Stimulated activated naive CD8-positive, alpha-beta T cell treated with anti-CD3 and anti-CD28 coated beads, Interleukin-15, amount 100 ng/mL, for 72 hours (primary cell): ENCODE data around the gene SEC11C.
A peak's percentile ranks its signal among the peaks of the same experiment; 100 is the strongest.

ENCODE experiments used
- ATAC-seq: fragments of 150-1000 bp; cut with Tn5 transposase; 2 replicates; pipeline ENCODE4 v1.10.0; 2021; ENCODE audit warnings: mild to moderate bottlenecking, moderate library complexity
- DNase-seq, 2 donors: peaks; one replicate each; pipeline ENCODE4 v3.0.0; 2021 to 2022
- H3K27ac Mint-ChIP-seq, 2 donors: one replicate each; pipeline ENCODE4 v1.8.0; 2022; ENCODE audit warnings: mild to moderate bottlenecking in 2 of 2, mixed read lengths in 2 of 2, moderate library complexity in 2 of 2
- H3K27me3 Mint-ChIP-seq: one replicate; pipeline ENCODE4 v1.8.0; 2022; ENCODE audit warnings: mixed read lengths
- H3K4me1 Mint-ChIP-seq: one replicate; pipeline ENCODE4 v1.8.0; 2022; ENCODE audit warnings: mild to moderate bottlenecking, mixed read lengths
- H3K4me3 Mint-ChIP-seq, 2 donors: one replicate each; pipeline ENCODE4 v1.8.0; 2022; ENCODE audit warnings: mild to moderate bottlenecking in 2 of 2, mixed read lengths in 2 of 2, moderate library complexity in 1 of 2
- H3K9me3 Mint-ChIP-seq, 2 donors: one replicate each; pipeline ENCODE4 v1.8.0; 2022; ENCODE audit warnings: mixed read lengths in 2 of 2

Gene SEC11C

GRCh38 chr18:59139615-59140301, at the start of gene SEC11C:
Gene SEC11C (plus strand): TSS chr18:59139884. CDS start chr18:59139949, 65 bp downstream.
- peak within 1 kb of the TSS; percentile 100 for H3K27ac Mint-ChIP-seq
- peak within 1 kb of the TSS; percentile 89 to 90 for H3K4me3 Mint-ChIP-seq
- H3K9me3 Mint-ChIP-seq = no peaks in the 10 kb centered on the region
- H3K4me1 Mint-ChIP-seq = peaks cover 39% of the 10 kb centered on the region
- ATAC-seq = peak; percentile 92
- peak; percentile 97 for DNase-seq
- H3K27me3 Mint-ChIP-seq = peaks cover 15% of the 10 kb centered on the region

- H3K27me3 Mint-ChIP-seq = peaks cover 16% of the 10 kb centered on the region
- no peaks in the 10 kb centered on the region for H3K4me1 Mint-ChIP-seq
- H3K4me3 Mint-ChIP-seq = no peak overlapping the region
Measured at GRCh38 chr18:59090966-59091603, 48.6 kb upstream of the SEC11C start.

DNA sequence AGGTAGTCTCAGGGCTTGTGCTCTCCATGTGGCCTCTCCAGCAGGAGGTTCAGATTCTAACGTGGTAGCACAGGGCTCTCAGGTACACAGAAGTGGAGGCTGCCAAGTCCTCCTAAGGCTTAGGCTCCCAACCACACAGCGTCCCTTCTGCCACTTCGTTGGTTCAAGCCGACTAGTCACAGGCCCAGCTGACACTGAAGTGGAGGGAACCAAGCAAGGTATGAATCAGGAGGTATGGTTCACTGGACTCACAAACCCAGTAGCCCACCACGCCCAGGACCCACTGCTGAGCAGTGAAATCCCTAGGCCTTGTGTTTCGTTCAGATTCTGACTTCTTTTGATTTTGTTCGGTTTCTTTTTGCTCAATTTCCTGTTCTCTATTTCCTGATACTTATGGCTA, 46.0 kb upstream of the SEC11C start:
- DNase-seq (no peak), ATAC-seq (no peak)
- Mint-ChIP-seq H3K4me1 (no peaks in the 10 kb centered on the region), H3K27me3 (peaks cover 16% of the 10 kb centered on the region), H3K9me3 (no peaks in the 10 kb centered on the region), H3K27ac (no peak overlapping the region), H3K4me3 (no peak overlapping the region)

More at GRCh38 chr18:59090966-59091603, 48.6 kb upstream of the SEC11C start:
- Mint-ChIP-seq H3K27ac (peak overlapping the region in 1 of 2 donors; percentile 16), H3K9me3 (no peaks in the 10 kb centered on the region)
- ATAC-seq = no peak
- DNase-seq = no peak

DNA sequence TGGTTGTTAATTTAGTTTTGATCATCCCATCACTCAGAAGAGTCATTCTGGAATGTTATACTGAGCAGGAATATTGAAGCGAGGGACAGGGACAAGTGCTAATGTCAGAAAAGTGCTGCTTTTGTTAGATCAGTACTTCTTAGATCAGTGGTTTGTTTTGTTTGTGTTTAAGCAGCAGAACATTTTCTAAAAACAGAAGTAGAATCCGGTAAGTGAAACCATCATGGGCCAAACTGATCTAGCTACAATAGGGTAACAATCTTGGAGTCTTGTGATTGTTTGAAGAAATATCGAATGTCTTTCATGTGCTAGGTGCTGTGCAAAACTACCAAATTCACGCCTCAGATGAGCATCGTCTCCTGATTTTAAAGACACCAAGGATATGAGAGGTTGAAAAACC, 45.1 kb upstream of the SEC11C start:
- no peak for ATAC-seq
- no peak for DNase-seq
- no peak overlapping the region for H3K4me3 Mint-ChIP-seq
- no peaks in the 10 kb centered on the region for H3K4me1 Mint-ChIP-seq
- H3K27ac Mint-ChIP-seq = peak overlapping the region in 1 of 2 donors; percentile 64
- peaks cover 16% of the 10 kb centered on the region for H3K27me3 Mint-ChIP-seq
- H3K9me3 Mint-ChIP-seq = no peaks in the 10 kb centered on the region

- DNase-seq = no peak
- Mint-ChIP-seq H3K27me3 (peaks cover 9% of the 10 kb centered on the region), H3K9me3 (no peaks in the 10 kb centered on the region), H3K27ac (no peak overlapping the region), H3K4me1 (no peaks in the 10 kb centered on the region), H3K4me3 (no peak overlapping the region)
- no peak for ATAC-seq
Measured at GRCh38 chr18:59096098-59096789, 43.4 kb upstream of the SEC11C start.

DNA sequence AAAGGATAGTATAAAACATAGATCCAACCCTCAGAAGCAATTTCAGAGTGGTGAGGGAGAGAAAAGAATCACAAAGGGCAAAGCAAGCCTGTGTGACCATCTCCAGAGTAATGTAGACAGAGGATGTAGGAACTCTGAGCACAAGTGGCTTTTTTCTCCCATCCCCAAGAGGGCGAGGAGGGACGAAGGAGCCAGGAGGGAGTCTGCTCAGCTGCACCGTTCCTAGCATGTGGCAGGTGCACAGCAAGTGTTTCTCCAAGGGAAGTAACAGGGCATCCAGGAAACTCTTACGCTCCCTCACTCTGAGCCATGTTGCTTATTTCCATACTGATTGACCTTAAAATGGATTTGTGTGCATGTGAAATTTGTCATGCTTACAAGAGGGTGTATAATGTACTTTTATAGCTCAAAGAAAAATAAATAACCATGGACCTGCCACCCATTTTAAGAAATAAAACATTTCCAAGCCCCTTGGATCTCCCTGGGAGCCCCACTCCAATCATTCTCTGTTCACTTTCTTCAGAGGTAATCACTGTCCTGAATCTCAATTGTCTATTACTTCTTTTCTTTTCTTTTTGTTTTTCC, 37.8 kb upstream of the SEC11C start:
- Mint-ChIP-seq H3K4me3 (no peak overlapping the region), H3K27ac (no peak overlapping the region), H3K9me3 (no peaks in the 10 kb centered on the region), H3K27me3 (peaks cover 22% of the 10 kb centered on the region), H3K4me1 (no peaks in the 10 kb centered on the region)
- DNase-seq (no peak), ATAC-seq (no peak)

DNA sequence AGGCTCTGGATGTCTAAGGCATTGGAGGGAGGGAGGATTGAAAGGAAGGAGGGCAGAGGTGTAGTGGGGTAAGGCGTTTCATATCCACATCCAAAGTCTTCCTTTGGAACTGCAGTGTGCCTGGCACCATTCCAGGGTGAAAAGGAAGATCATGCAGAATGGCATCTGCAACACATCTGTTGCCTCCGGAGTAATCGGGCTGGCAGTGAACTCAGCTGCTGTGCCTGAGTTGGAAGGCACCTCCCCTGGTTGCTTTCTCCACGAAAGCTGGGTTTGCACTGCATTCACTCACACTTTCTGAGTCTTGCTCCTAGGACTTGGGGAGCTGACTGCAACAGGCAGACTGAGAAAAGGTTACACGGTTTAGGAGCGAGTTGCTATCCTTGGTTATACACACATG, 30.3 kb upstream of the SEC11C start:
- ATAC-seq = no peak
- Mint-ChIP-seq H3K9me3 (no peaks in the 10 kb centered on the region), H3K27ac (no peak overlapping the region), H3K4me1 (no peaks in the 10 kb centered on the region), H3K4me3 (no peak overlapping the region), H3K27me3 (peaks cover 80% of the 10 kb centered on the region)
- no peak for DNase-seq

- DNase-seq = no peak
- Mint-ChIP-seq H3K4me1 (no peaks in the 10 kb centered on the region), H3K9me3 (no peaks in the 10 kb centered on the region), H3K27ac (no peak overlapping the region), H3K4me3 (no peak overlapping the region), H3K27me3 (peaks cover 63% of the 10 kb centered on the region)
- ATAC-seq = no peak
Measured at GRCh38 chr18:59114160-59114559, 25.5 kb upstream of the SEC11C start.

DNA sequence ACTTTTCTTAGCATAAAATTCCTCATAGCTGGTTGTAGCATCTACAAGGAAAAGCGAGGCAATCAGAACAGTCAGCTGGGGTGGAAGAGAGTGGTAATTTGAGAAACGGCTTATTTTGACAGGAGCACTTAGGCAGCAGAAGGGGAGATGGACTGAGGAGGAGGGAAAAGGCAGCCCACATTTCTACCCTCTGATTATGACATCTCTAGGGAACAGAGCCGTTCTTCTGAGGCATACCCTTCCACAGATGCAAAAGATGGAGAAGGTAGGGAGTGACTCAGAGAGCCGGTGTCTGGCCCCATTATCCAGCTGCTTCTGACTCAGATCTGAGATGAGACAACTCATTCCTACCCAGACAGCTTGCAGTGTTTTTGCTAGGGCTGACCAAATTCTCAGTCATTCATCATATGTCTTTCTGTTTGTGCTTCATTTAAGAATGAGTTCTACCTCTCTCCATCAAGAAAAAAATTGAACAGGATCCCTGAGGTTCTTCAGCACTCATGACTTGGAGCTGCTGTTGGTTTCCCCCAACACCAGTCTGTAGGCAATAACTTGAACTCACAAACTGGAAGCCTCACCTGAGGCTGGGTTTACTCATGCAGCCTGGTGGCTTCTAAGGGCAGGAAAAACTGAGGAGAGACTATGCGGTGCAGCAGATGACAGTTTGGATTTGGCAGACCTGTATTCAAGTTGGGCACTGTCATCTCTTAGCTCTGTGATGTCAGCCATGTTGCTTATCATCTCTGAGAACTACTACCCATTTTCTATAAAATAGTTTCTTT, 15.9 kb upstream of the SEC11C start:
- no peak overlapping the region for H3K4me3 Mint-ChIP-seq
- no peak overlapping the region for H3K27ac Mint-ChIP-seq
- DNase-seq (no peak), ATAC-seq (peak; percentile 62)
- H3K27me3 Mint-ChIP-seq = peaks cover 26% of the 10 kb centered on the region
- no peaks in the 10 kb centered on the region for H3K4me1 Mint-ChIP-seq
- H3K9me3 Mint-ChIP-seq = no peaks in the 10 kb centered on the region

GRCh38 chr18:59124370-59124704, 15.3 kb upstream of the SEC11C start:
- Mint-ChIP-seq H3K27ac (no peak overlapping the region), H3K4me1 (no peaks in the 10 kb centered on the region), H3K9me3 (no peaks in the 10 kb centered on the region), H3K4me3 (no peak overlapping the region), H3K27me3 (peaks cover 26% of the 10 kb centered on the region)
- ATAC-seq (no peak), DNase-seq (no peak)

GRCh38 chr18:59127047-59127446, 12.6 kb upstream of the SEC11C start:
- Mint-ChIP-seq H3K27me3 (peaks cover 42% of the 10 kb centered on the region), H3K4me1 (no peaks in the 10 kb centered on the region), H3K9me3 (no peaks in the 10 kb centered on the region), H3K27ac (no peak overlapping the region), H3K4me3 (no peak overlapping the region)
- ATAC-seq (no peak), DNase-seq (no peak)

DNA sequence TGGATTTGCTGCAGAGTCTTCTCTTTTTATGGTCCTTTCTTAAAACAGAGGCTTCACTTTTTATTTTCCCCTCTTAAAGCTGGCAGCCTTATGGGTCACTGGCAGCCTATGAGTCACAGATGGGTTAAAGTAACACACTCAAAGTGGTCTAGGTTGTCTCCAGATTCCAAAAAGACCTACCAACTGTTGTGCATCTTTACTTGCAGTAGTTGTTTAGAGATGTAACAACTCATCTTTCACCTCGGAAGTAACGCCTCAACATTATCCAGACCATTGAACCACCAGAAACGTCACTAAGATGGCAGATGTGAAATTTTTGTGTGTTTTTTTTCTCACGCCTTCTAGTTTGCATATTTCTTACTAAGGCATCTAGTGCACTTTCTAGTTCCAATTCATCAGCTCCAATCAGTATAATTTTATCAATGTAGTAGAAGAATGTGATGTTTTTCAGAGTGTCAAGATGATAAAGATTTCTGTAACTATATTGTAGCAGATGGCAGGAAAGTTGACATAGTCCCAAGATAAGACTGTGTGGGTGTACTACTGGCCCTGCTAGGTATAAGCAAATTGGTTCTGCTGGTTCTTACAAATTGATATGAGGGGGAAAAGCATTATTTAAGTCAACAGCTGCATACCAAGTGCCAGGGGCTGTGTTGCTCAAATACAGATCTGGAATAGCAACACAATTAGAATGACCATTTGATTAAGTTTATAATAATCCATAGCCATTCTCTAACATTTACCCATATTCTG, 9.6 kb upstream of the SEC11C start:
- H3K4me1 Mint-ChIP-seq = no peaks in the 10 kb centered on the region
- no peaks in the 10 kb centered on the region for H3K9me3 Mint-ChIP-seq
- no peak for ATAC-seq
- no peak overlapping the region for H3K4me3 Mint-ChIP-seq
- H3K27ac Mint-ChIP-seq = no peak overlapping the region
- no peak for DNase-seq
- peaks cover 53% of the 10 kb centered on the region for H3K27me3 Mint-ChIP-seq

DNA sequence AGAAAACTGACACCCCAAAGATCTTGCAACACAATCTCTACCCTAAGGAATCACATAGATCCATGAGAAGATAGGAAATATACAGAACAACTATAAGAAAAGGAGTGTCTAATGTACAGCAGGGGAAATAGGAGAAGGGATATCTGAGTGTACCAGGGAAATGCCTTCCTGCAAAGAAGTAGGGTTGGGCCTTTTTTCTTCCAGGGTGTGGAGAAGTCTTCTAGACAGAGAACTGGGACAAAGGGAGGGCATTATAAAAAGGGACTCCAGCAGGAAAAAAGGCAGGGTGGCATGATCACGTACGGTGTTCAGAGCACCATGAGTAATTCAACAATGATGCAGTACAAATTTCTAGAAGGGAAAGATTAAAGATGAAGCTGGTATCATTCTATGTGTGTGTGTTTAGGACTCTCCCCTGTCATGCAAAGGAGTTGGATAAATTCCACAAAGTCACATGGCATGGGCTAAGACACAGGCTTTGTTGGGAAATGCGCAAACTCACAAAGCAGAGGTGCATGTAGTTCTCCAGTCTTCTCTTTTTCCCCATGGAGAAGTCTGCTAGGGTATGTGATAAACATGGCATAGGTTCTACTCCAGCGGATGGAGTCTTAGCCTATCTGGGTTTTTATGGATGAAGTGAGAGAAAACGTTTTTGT, 6.7 kb upstream of the SEC11C start:
- Mint-ChIP-seq H3K4me3 (no peak overlapping the region), H3K27me3 (peaks cover 64% of the 10 kb centered on the region), H3K27ac (no peak overlapping the region), H3K9me3 (no peaks in the 10 kb centered on the region), H3K4me1 (no peaks in the 10 kb centered on the region)
- ATAC-seq (no peak), DNase-seq (no peak)

GRCh38 chr18:59139291-59139614, 431 bp upstream of the SEC11C start:
- H3K27ac Mint-ChIP-seq = peak overlapping the region; percentile 100
- H3K9me3 Mint-ChIP-seq = no peaks in the 10 kb centered on the region
- H3K4me1 Mint-ChIP-seq = peaks cover 38% of the 10 kb centered on the region
- H3K4me3 Mint-ChIP-seq = peak overlapping the region; percentile 89 to 90
- H3K27me3 Mint-ChIP-seq = peaks cover 20% of the 10 kb centered on the region
- ATAC-seq = peak; percentile 90
- DNase-seq = peak; percentile 92 to 94
